BJ (cell line): ENCODE data around the gene PLEKHF1. TPM values are rescaled to one million over a fixed set of nuclear protein-coding genes. Genes with fewer than 3 reads are reported as not detected.

ENCODE experiments used
- CTCF ChIA-PET: fragments of 350-600 bp; formaldehyde crosslinking; extraction: SDS; loops from one replicate; lab custom pipeline; 2021; ENCODE audit warnings: antibody characterized with exemption, inconsistent platforms; lab: Yijun Ruan, JAX
- POLR2A ChIA-PET: fragments of 300-600 bp; sonication (Branson Sonifier 250); formaldehyde crosslinking; extraction: SDS; loops from one replicate; lab custom pipeline; 2021; ENCODE audit warnings: antibody characterized with exemption; lab: Charles Lee
- DNase-seq: peaks from one replicate; pipeline ENCODE4 v3.0.0-alpha.2; 2011; ENCODE audit warnings: low read depth
- H3K27me3 ChIP-seq: 2 replicates; pipeline ENCODE4 v1.6.0; 2011; ENCODE audit warnings: low read length; ENCODE audit not compliant: control insufficient read depth, insufficient read depth
- H3K36me3 ChIP-seq: 2 replicates; pipeline ENCODE4 v1.5.1; 2011; ENCODE audit warnings: low read length; ENCODE audit not compliant: control insufficient read depth, insufficient read depth
- H3K4me3 ChIP-seq: 2 replicates; pipeline ENCODE4 v1.5.1; 2011; ENCODE audit warnings: low read depth, mild to moderate bottlenecking, control low read depth, low read length
- polyA plus RNA-seq: library from polyadenylated mRNA; depleted of rRNA; stranded (reverse); fragments of >200 nt; gene quantifications from 2 replicates; pipeline ENCODE4 v1.2.3, GENCODE V29; 2011
- TF ChIP-seq, protein P1 (sequence below): IDR thresholded peaks from 2 replicates; pipeline ENCODE4 v1.5.1; 2011; ENCODE audit warnings: low read depth, mild to moderate bottlenecking, control low read depth, inconsistent platforms, low read length, moderate library complexity; ENCODE audit not compliant: insufficient read depth

PLEKHF1 gene
- polyA plus RNA-seq, 1 experiment, result 8.7 TPM

DNA sequence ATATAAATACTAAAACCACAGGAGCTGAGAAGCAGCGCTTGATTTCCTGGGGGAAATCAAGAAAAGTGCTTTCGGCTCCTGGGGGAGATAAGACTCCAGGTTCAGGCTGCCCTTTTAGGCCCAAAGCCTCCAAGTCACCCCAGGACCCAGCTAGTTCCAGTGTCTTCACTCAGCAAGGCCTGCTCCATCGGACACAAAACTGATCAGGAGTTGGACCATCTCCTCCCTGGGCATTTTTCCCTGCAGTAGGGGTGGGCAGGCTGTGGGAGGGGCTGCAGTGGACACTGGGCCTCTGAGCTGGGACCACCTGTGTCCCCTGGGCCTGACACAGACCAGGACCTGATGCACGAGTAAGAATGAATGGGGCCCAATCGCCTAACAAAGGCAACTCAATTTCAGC lies 34.6 kb downstream of the PLEKHF1 start:
- no peaks in the 10 kb centered on the region for H3K27me3 ChIP-seq
- ChIA-PET CTCF (interaction anchor here (0.6 to 1.5 kb wide), 3 partner anchors 16 to 97 kb away, joined by 3 to 5 read pairs (median 4); no protein-coding TSS in a partner anchor), POLR2A (no interaction called here)
- DNase-seq, result no peak
- H3K4me3 ChIP-seq, result no peak overlapping the region
- TF ChIP-seq, protein P1, sequence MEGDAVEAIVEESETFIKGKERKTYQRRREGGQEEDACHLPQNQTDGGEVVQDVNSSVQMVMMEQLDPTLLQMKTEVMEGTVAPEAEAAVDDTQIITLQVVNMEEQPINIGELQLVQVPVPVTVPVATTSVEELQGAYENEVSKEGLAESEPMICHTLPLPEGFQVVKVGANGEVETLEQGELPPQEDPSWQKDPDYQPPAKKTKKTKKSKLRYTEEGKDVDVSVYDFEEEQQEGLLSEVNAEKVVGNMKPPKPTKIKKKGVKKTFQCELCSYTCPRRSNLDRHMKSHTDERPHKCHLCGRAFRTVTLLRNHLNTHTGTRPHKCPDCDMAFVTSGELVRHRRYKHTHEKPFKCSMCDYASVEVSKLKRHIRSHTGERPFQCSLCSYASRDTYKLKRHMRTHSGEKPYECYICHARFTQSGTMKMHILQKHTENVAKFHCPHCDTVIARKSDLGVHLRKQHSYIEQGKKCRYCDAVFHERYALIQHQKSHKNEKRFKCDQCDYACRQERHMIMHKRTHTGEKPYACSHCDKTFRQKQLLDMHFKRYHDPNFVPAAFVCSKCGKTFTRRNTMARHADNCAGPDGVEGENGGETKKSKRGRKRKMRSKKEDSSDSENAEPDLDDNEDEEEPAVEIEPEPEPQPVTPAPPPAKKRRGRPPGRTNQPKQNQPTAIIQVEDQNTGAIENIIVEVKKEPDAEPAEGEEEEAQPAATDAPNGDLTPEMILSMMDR, result no peak
- peaks cover 7% of the 10 kb centered on the region for H3K36me3 ChIP-seq

DNA sequence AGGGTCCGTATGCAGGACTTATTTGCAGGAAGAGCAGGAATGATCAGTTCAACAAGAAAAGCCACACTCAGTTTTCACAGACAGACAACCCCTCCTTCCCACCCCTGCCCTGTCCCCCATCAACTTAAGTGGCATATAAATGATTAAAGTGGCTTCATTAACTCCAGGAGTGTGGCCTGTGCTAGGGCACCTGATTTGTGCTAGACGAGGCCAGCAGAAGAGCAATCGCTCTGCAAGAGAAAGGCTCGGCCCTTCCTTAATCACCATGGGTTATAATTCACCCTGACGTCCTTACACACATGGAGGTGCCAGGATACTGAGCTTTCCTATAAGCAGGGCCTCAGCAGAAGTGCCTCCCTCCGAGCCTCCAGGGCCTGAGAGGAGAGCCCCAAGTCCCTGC lies 35.2 kb downstream of the PLEKHF1 start:
- no peak for DNase-seq
- POLR2A ChIA-PET, result no interaction called here
- TF ChIP-seq, protein P1, result no peak
- CTCF ChIA-PET, result interaction anchor here (1.4 to 1.5 kb wide), 2 partner anchors 16 to 91 kb away, joined by 4 to 5 read pairs; no protein-coding TSS in a partner anchor
- no peak overlapping the region for H3K4me3 ChIP-seq
- H3K27me3 ChIP-seq, result no peaks in the 10 kb centered on the region
- peaks cover 7% of the 10 kb centered on the region for H3K36me3 ChIP-seq

DNA sequence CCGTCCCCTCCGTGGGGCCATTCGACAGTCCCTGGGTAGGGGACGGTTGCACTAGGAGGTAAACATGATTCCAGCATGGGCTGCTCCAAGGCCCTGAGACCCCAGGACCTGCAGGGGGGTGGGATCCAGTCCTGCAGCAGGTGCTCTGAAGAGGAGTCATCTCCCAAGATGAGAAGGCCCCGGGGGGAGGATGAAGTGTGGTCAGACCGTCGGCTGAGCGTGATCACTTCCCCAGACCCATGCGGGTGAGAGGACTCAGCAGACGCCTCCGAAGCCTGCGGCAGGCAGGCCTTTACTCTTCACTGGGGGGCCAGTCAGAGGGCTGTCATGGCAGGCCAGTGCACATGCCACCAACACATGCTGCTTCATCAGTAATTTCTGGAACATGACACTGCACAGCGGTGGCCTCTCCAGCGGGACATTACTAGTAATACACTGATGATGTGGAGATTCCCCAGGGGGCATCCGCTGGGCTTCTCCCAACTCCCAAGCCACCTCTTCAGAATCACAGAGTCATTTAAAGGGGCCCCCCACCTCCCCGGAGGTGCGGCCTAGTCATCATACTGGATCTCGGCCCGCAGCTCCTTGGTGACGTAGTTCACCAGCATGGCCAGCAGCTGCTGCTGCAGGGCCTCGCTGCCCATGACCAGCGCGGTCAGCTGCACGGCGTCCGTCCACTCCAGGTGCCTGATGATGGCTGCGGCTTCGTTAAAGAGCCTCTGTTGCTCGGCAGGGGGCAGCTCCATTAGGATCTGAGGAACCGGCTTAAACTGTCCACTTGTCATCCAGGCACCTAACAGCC lies 37.1 kb downstream of the PLEKHF1 start:
- Histone ChIP-seq H3K27me3 (no peaks in the 10 kb centered on the region), H3K4me3 (no peak overlapping the region), H3K36me3 (peaks cover 12% of the 10 kb centered on the region)
- ChIA-PET CTCF (no interaction called here), POLR2A (no interaction called here)
- TF ChIP-seq, protein P1, result no peak
- no peak for DNase-seq

DNA sequence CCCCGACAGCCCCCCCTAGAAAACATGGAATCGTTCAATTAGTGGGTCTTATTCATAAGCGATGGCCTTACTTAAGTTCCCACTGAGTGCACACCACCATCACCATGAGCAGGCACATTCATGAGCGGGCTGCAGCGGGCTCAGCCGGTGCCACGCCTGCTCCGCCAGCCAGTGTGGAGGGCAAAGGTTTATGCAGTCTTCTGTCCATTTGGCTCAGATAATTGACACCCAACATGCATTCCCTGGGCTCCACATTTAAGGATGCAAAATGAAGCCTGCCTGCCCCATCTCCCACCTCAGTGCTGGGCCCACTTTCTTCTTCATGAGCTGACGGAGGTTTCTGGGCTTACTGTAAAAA lies 37.7 kb downstream of the PLEKHF1 start:
- Histone ChIP-seq H3K27me3 (no peaks in the 10 kb centered on the region), H3K36me3 (peaks cover 13% of the 10 kb centered on the region), H3K4me3 (no peak overlapping the region)
- TF ChIP-seq, protein P1, result no peak
- DNase-seq, result no peak
- ChIA-PET POLR2A (no interaction called here), CTCF (no interaction called here)

DNA sequence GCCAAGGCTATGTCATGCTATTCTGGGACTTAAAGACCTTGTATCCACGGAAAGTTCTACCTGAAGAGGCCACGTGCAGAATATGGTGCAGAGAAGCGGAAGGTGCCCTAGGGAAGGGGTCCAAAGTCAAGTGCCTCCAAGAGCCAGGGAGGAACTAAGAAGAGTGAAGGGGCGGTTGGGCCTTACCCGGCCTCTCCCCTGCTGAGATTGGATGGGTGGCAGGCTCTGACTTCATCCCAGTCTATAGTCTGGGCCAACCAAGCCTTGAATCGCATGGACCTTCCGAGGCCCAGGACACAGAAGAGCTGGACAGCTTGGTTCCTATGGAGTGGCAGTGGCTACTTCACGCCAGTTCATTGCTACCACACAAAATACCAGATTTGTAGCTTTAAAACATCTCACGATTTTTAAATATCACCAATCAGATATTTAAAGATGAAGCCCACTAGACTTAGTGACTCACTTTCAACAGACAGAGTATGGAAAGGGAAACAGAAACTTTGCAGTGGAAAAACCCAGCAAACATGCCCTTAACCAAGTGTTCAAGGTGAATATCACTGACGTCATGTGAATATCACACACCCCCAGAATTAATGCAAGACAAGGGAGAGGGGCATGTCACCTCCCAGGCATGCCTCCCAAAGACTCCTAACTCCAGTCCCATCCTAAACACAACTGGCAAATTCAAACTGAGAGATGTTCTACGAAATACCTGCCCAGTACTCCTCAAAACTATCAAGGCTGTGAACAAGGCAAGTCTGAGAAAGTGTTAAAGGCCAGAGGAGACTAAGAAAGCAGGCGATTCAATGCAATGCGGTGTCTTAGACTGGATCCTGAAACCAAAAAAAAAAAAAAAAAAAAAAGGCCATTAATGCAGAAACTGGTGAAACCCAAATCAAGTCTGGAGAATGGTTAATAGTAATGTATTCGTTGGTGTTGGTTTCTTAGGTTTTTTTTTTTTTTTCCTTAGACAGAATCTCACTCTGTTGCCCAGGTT lies 39.6 kb downstream of the PLEKHF1 start:
- Histone ChIP-seq H3K4me3 (no peak overlapping the region), H3K36me3 (peaks cover 17% of the 10 kb centered on the region), H3K27me3 (no peaks in the 10 kb centered on the region)
- POLR2A ChIA-PET, result no interaction called here
- no peak for DNase-seq
- TF ChIP-seq, protein P1, result no peak
- CTCF ChIA-PET, result interaction anchor here (0.9 to 1.6 kb wide), 3 partner anchors 9 to 11 kb away, joined by 3 to 6 read pairs (median 4); no protein-coding TSS in a partner anchor
